ENCODE data around the gene HOXB5.

The HOXB5 gene

GRCh38 chr17:48570325-48571023 lies 23.1 kb downstream of the HOXB5 start:
- no peak for TF ChIP-seq CTCF (IDR thresholded peaks at IDR 0.05; ENCODE audit: low read depth, low read length)
- no peak for DNase-seq
- Histone ChIP-seq H3K36me3 (no peaks in the 10 kb centered on the region), H3K27me3 (ENCODE audit: insufficient read depth, low read depth, severe bottlenecking) (peaks cover 100% of the 10 kb centered on the region), H3K9me3 (ENCODE audit: severe bottlenecking) (no peaks in the 10 kb centered on the region), H3K4me3 (ENCODE audit: low read depth, low read length) (no peak overlapping the region), H3K27ac (no peak overlapping the region)

GRCh38 chr17:48569674-48570324 lies 23.8 kb downstream of the HOXB5 start:
- no peak overlapping the region for H3K4me3 ChIP-seq (ENCODE audit: low read depth, low read length)
- no peak for TF ChIP-seq CTCF (IDR thresholded peaks at IDR 0.05; ENCODE audit: low read depth, low read length)
- H3K27ac ChIP-seq, result no peak overlapping the region
- H3K36me3 ChIP-seq, result no peaks in the 10 kb centered on the region
- no peaks in the 10 kb centered on the region for H3K9me3 ChIP-seq (ENCODE audit: severe bottlenecking)
- H3K27me3 ChIP-seq (ENCODE audit: insufficient read depth, low read depth, severe bottlenecking), result peaks cover 100% of the 10 kb centered on the region
- no peak for DNase-seq

GRCh38 chr17:48569240-48569582 lies 24.4 kb downstream of the HOXB5 start:
- Histone ChIP-seq H3K4me3 (ENCODE audit: low read depth, low read length) (no peak overlapping the region), H3K9me3 (ENCODE audit: severe bottlenecking) (peaks cover 2% of the 10 kb centered on the region), H3K27me3 (ENCODE audit: insufficient read depth, low read depth, severe bottlenecking) (peaks cover 99% of the 10 kb centered on the region), H3K27ac (no peak overlapping the region), H3K36me3 (no peaks in the 10 kb centered on the region)
- no peak for DNase-seq
- TF ChIP-seq CTCF (IDR thresholded peaks at IDR 0.05; ENCODE audit: low read depth, low read length), result no peak

GRCh38 chr17:48568499-48569239 lies 24.9 kb downstream of the HOXB5 start:
- H3K9me3 ChIP-seq (ENCODE audit: severe bottlenecking), result peaks cover 2% of the 10 kb centered on the region
- no peak overlapping the region for H3K4me3 ChIP-seq (ENCODE audit: low read depth, low read length)
- DNase-seq, result no peak
- no peak for TF ChIP-seq CTCF (IDR thresholded peaks at IDR 0.05; ENCODE audit: low read depth, low read length)
- no peaks in the 10 kb centered on the region for H3K36me3 ChIP-seq
- no peak overlapping the region for H3K27ac ChIP-seq
- H3K27me3 ChIP-seq (ENCODE audit: insufficient read depth, low read depth, severe bottlenecking), result peaks cover 97% of the 10 kb centered on the region

GRCh38 chr17:48567646-48568354 lies 25.8 kb downstream of the HOXB5 start:
- TF ChIP-seq CTCF (IDR thresholded peaks at IDR 0.05; ENCODE audit: low read depth, low read length), result no peak
- Histone ChIP-seq H3K36me3 (no peaks in the 10 kb centered on the region), H3K27me3 (ENCODE audit: insufficient read depth, low read depth, severe bottlenecking) (peaks cover 97% of the 10 kb centered on the region), H3K4me3 (ENCODE audit: low read depth, low read length) (no peak overlapping the region), H3K9me3 (ENCODE audit: severe bottlenecking) (peaks cover 2% of the 10 kb centered on the region), H3K27ac (no peak overlapping the region)
- DNase-seq, result no peak

Measured in WERI-Rb-1 (cell line).